ENCODE measurements around the gene CARMIL1. TPM values are rescaled to one million over a fixed set of nuclear protein-coding genes. Genes with fewer than 3 reads are reported as not detected.

The CARMIL1 gene
- polyA plus RNA-seq, 1 of the 3 experiments (the other 2 are of a cell fraction) = 1.7 TPM

DNA sequence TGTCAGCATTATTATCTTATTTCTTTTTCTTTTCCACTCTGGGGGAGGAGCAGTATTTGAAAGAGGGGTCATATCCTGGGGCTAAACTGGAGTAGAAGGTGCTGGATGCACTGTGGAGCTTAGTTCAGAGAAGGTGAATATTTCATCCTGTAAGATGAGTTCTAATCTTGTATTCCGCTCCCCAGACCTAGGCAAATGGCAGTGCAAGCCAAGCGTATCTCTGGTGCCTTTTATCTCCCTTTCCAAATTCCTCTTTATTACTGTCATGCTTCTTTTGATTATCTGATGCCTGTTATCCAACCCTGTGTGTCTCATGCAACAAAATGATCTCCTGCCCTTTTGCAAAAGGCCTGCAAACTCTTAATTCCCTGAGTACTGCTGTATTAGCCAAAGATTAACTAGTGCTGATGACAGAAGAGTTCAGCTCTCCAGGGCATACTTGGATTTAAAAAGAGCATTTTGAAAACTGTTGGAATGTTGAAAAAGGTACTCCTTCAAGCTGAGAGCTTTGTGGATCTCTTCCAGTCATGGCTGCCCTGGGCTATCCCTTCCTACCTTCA lies 138.0 kb downstream of the CARMIL1 start:
- Histone ChIP-seq H4K20me1 (ENCODE audit: insufficient read depth) (no peaks in the 10 kb centered on the region), H2AFZ (ENCODE audit: low read depth) (no peak overlapping the region), H3K4me1 (ENCODE audit: control insufficient read depth in 1 of 2, insufficient read depth in 2 of 2, low read depth in 1 of 2, low read length in 1 of 2) (no peaks in the 10 kb centered on the region), H3K27me3 (ENCODE audit: insufficient read depth) (no peaks in the 10 kb centered on the region), H3K79me2 (ENCODE audit: insufficient read depth) (no peaks in the 10 kb centered on the region), H3K4me2 (no peak overlapping the region), H3F3A (replicated peaks; ENCODE audit: insufficient read depth) (no peaks in the 10 kb centered on the region), H3K9me2 (no peaks in the 10 kb centered on the region), H3K9me3 (no peaks in the 10 kb centered on the region), H3K9ac (no peak overlapping the region), H3K27ac (ENCODE audit: low read depth in 2 of 2, low read length in 1 of 2) (no peak overlapping the region), H3K4me3 (ENCODE audit: low read depth in 2 of 2, low read length in 1 of 2) (no peak overlapping the region), H3K36me3 (replicated peaks in 1 of 2; ENCODE audit: control insufficient read depth in 1 of 2, insufficient read depth in 2 of 2, low read length in 1 of 2) (no peaks in the 10 kb centered on the region)
- TF ChIP-seq, protein P1, sequence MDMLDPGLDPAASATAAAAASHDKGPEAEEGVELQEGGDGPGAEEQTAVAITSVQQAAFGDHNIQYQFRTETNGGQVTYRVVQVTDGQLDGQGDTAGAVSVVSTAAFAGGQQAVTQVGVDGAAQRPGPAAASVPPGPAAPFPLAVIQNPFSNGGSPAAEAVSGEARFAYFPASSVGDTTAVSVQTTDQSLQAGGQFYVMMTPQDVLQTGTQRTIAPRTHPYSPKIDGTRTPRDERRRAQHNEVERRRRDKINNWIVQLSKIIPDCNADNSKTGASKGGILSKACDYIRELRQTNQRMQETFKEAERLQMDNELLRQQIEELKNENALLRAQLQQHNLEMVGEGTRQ (IDR thresholded peaks at IDR 0.05; ENCODE audit: borderline replicate concordance, low read depth, low read length) = no peak
- TF ChIP-seq GATA2 (CRISPR knock-in tag; IDR thresholded peaks at IDR 0.05) (peak; percentile 39; the same call in 1 of the 2 replicates), SMC3 (IDR thresholded peaks at IDR 0.05; ENCODE audit: low read depth, low read length) (no peak)
- TF ChIP-seq, protein P2, sequence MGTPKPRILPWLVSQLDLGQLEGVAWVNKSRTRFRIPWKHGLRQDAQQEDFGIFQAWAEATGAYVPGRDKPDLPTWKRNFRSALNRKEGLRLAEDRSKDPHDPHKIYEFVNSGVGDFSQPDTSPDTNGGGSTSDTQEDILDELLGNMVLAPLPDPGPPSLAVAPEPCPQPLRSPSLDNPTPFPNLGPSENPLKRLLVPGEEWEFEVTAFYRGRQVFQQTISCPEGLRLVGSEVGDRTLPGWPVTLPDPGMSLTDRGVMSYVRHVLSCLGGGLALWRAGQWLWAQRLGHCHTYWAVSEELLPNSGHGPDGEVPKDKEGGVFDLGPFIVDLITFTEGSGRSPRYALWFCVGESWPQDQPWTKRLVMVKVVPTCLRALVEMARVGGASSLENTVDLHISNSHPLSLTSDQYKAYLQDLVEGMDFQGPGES (IDR thresholded peaks at IDR 0.05; ENCODE audit: low read depth, low read length) = no peak
- ChIA-PET CTCF (no interaction called here), POLR2A (no interaction called here)
- no peak for DNase-seq
- whole genome bisulfite sequencing (ENCODE audit: low lambda C conversion rate) = 65% methylated on average over 2 of the region's 2 CpGs

DNA sequence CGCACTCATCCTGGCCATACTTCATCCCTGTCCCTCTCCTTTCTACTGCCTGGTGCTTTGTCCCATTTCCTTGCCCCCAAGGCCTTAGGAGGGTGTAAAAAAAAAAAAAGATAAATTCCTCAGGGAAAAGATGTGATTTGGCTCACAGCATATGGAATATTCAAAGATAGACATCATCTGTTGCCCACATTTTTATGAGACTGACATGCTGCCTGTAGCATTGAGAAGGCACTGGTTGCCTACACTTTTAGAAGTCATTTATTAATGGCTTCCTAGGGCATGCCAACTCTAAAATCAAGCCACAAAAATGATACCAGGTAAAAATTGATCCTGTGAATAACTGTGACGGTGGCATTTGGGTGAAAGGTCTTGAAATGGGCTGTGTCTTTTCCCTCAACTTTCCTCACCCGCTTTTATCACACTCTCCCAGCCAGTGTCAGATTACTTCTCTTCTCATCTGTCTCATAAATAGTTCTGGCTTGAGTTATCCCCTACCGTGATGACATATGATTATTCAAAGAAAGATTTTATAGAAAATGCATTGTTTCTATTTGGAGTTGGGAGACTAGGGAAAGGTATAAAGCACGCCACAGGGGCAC lies 139.4 kb downstream of the CARMIL1 start:
- H4K20me1 ChIP-seq (ENCODE audit: insufficient read depth) = no peaks in the 10 kb centered on the region
- H3K4me3 ChIP-seq (ENCODE audit: low read depth in 2 of 2, low read length in 1 of 2) = no peak overlapping the region
- H3F3A ChIP-seq (replicated peaks; ENCODE audit: insufficient read depth) = no peaks in the 10 kb centered on the region
- POLR2A ChIA-PET = no interaction called here
- 81% methylated on average over 5 of the region's 5 CpGs for WGBS (ENCODE audit: low lambda C conversion rate)
- H2AFZ ChIP-seq (ENCODE audit: low read depth) = no peak overlapping the region
- no peak overlapping the region for H3K9ac ChIP-seq
- no peaks in the 10 kb centered on the region; a peak in 1 of 4 replicates for H3K4me1 ChIP-seq (ENCODE audit: control insufficient read depth in 1 of 2, insufficient read depth in 2 of 2, low read depth in 1 of 2, low read length in 1 of 2)
- DNase-seq = no peak
- H3K27ac ChIP-seq (ENCODE audit: low read depth in 2 of 2, low read length in 1 of 2) = no peak overlapping the region
- H3K9me2 ChIP-seq = no peaks in the 10 kb centered on the region
- CTCF ChIA-PET = no interaction called here
- no peaks in the 10 kb centered on the region for H3K27me3 ChIP-seq (ENCODE audit: insufficient read depth)
- no peaks in the 10 kb centered on the region for H3K9me3 ChIP-seq
- H3K36me3 ChIP-seq (replicated peaks in 1 of 2; ENCODE audit: control insufficient read depth in 1 of 2, insufficient read depth in 2 of 2, low read length in 1 of 2) = no peaks in the 10 kb centered on the region
- no peaks in the 10 kb centered on the region for H3K79me2 ChIP-seq (ENCODE audit: insufficient read depth)
- TF ChIP-seq EZH2phosphoT487 (IDR thresholded peaks at IDR 0.05; ENCODE audit: borderline replicate concordance, low read depth) (no peak), GABPA (IDR thresholded peaks at IDR 0.05; ENCODE audit: low read depth) (no peak), GATA2 (CRISPR knock-in tag; IDR thresholded peaks at IDR 0.05) (no peak), NRF1 (IDR thresholded peaks at IDR 0.05; ENCODE audit: low read depth, low read length) (no peak), SMC3 (IDR thresholded peaks at IDR 0.05; ENCODE audit: low read depth, low read length) (no peak), FOXM1 (IDR thresholded peaks at IDR 0.05; ENCODE audit: low read depth) (no peak), ELF1 (IDR thresholded peaks at IDR 0.05) (no peak), RCOR1 (IDR thresholded peaks at IDR 0.05; ENCODE audit: low read length) (no peak), POLR2AphosphoS5 (IDR thresholded peaks at IDR 0.05; ENCODE audit: low read depth, low read length) (no peak), MEF2A (IDR thresholded peaks at IDR 0.05; ENCODE audit: borderline replicate concordance, low read depth) (no peak), MXI1 (IDR thresholded peaks at IDR 0.05; ENCODE audit: low read depth, low read length) (no peak), TEAD4 (IDR thresholded peaks at IDR 0.05; ENCODE audit: borderline replicate concordance, insufficient read depth) (no peak), CHD2 (IDR thresholded peaks at IDR 0.05; ENCODE audit: low read length, partially characterized antibody) (no peak), RAD21 (IDR thresholded peaks at IDR 0.05; ENCODE audit: low read length) (no peak)
- TF ChIP-seq, protein P3, sequence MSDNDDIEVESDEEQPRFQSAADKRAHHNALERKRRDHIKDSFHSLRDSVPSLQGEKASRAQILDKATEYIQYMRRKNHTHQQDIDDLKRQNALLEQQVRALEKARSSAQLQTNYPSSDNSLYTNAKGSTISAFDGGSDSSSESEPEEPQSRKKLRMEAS (IDR thresholded peaks at IDR 0.05; ENCODE audit: low read depth) = no peak
- TF ChIP-seq, protein P4, sequence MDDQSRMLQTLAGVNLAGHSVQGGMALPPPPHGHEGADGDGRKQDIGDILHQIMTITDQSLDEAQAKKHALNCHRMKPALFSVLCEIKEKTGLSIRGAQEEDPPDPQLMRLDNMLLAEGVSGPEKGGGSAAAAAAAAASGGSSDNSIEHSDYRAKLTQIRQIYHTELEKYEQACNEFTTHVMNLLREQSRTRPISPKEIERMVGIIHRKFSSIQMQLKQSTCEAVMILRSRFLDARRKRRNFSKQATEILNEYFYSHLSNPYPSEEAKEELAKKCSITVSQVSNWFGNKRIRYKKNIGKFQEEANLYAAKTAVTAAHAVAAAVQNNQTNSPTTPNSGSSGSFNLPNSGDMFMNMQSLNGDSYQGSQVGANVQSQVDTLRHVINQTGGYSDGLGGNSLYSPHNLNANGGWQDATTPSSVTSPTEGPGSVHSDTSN (IDR thresholded peaks at IDR 0.05) = no peak
- TF ChIP-seq, protein P1 (IDR thresholded peaks at IDR 0.05; ENCODE audit: borderline replicate concordance, low read depth, low read length) = no peak
- TF ChIP-seq, protein P5, sequence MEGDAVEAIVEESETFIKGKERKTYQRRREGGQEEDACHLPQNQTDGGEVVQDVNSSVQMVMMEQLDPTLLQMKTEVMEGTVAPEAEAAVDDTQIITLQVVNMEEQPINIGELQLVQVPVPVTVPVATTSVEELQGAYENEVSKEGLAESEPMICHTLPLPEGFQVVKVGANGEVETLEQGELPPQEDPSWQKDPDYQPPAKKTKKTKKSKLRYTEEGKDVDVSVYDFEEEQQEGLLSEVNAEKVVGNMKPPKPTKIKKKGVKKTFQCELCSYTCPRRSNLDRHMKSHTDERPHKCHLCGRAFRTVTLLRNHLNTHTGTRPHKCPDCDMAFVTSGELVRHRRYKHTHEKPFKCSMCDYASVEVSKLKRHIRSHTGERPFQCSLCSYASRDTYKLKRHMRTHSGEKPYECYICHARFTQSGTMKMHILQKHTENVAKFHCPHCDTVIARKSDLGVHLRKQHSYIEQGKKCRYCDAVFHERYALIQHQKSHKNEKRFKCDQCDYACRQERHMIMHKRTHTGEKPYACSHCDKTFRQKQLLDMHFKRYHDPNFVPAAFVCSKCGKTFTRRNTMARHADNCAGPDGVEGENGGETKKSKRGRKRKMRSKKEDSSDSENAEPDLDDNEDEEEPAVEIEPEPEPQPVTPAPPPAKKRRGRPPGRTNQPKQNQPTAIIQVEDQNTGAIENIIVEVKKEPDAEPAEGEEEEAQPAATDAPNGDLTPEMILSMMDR (IDR thresholded peaks at IDR 0.05) = no peak
- TF ChIP-seq, protein P6, sequence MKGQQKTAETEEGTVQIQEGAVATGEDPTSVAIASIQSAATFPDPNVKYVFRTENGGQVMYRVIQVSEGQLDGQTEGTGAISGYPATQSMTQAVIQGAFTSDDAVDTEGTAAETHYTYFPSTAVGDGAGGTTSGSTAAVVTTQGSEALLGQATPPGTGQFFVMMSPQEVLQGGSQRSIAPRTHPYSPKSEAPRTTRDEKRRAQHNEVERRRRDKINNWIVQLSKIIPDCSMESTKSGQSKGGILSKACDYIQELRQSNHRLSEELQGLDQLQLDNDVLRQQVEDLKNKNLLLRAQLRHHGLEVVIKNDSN (IDR thresholded peaks at IDR 0.05; ENCODE audit: borderline replicate concordance, low read depth) = no peak
- no peak overlapping the region for H3K4me2 ChIP-seq
